ENCODE results near the gene LCLAT1. TPM values are rescaled to one million over a fixed set of nuclear protein-coding genes. Genes with fewer than 3 reads are reported as not detected.

The LCLAT1 gene
- polyA plus RNA-seq, 1 of the 3 experiments (the other 2 are of a cell fraction) = 6.9 TPM

- ChIA-PET CTCF (interaction anchor here (1.1 kb wide), 1 partner anchor 165 kb away, joined by 4 read pairs; no protein-coding TSS in a partner anchor), POLR2A (interaction anchor here (0.7 kb wide), 1 partner anchor 23 kb away, joined by 3 read pairs; no protein-coding TSS in a partner anchor)
- Histone ChIP-seq H3K9me2 (no peaks in the 10 kb centered on the region), H4K20me1 (ENCODE audit: insufficient read depth) (no peaks in the 10 kb centered on the region), H3K27me3 (ENCODE audit: insufficient read depth) (no peaks in the 10 kb centered on the region), H3K9me3 (no peaks in the 10 kb centered on the region), H3K27ac (ENCODE audit: low read depth in 2 of 2, low read length in 1 of 2) (no peak overlapping the region), H3K4me3 (ENCODE audit: low read depth in 2 of 2, low read length in 1 of 2) (no peak overlapping the region), H3K36me3 (replicated peaks in 1 of 2; ENCODE audit: control insufficient read depth in 1 of 2, insufficient read depth in 2 of 2, low read length in 1 of 2) (no peaks in the 10 kb centered on the region), H3K9ac (no peak overlapping the region), H3K4me2 (no peak overlapping the region), H3F3A (replicated peaks; ENCODE audit: insufficient read depth) (peaks cover 4% of the 10 kb centered on the region), H3K79me2 (ENCODE audit: insufficient read depth) (no peaks in the 10 kb centered on the region), H2AFZ (ENCODE audit: low read depth) (no peak overlapping the region), H3K4me1 (ENCODE audit: control insufficient read depth in 1 of 2, insufficient read depth in 2 of 2, low read depth in 1 of 2, low read length in 1 of 2) (peaks cover 5 to 15% of the 10 kb centered on the region in 2 experiments; a peak in 2 of 4 replicates)
- TF ChIP-seq SIN3A (IDR thresholded peaks at IDR 0.05; ENCODE audit: borderline replicate concordance, low read depth, low read length) (no peak), GABPA (IDR thresholded peaks at IDR 0.05; ENCODE audit: low read depth) (no peak), RCOR1 (IDR thresholded peaks at IDR 0.05; ENCODE audit: low read length) (no peak), TAF1 (IDR thresholded peaks at IDR 0.05; ENCODE audit: borderline replicate concordance, low read depth, low read length) (no peak), SMC3 (IDR thresholded peaks at IDR 0.05; ENCODE audit: low read depth, low read length) (no peak)
- WGBS (ENCODE audit: low lambda C conversion rate) = 72% methylated on average over 12 of the region's 12 CpGs
- no peak for DNase-seq
These were observed 42.5 kb upstream of the LCLAT1 start for GRCh38 chr2:30404319-30405259.

- ChIA-PET CTCF (interaction anchor here (1.1 kb wide), 1 partner anchor 166 kb away, joined by 4 read pairs; no protein-coding TSS in a partner anchor), POLR2A (no interaction called here)
- H3F3A ChIP-seq (replicated peaks; ENCODE audit: insufficient read depth) = peaks cover 4% of the 10 kb centered on the region
- H3K9ac ChIP-seq = no peak overlapping the region
- H3K27me3 ChIP-seq (ENCODE audit: insufficient read depth) = no peaks in the 10 kb centered on the region
- no peaks in the 10 kb centered on the region for H3K9me3 ChIP-seq
- no peak overlapping the region for H3K4me3 ChIP-seq (ENCODE audit: low read depth in 2 of 2, low read length in 1 of 2)
- WGBS (ENCODE audit: low lambda C conversion rate) = 15% methylated on average over 1 of the region's 1 CpG
- peaks cover 5 to 17% of the 10 kb centered on the region in 2 experiments; a peak in 2 of 4 replicates for H3K4me1 ChIP-seq (ENCODE audit: control insufficient read depth in 1 of 2, insufficient read depth in 2 of 2, low read depth in 1 of 2, low read length in 1 of 2)
- H3K4me2 ChIP-seq = no peak overlapping the region
- H4K20me1 ChIP-seq (ENCODE audit: insufficient read depth) = no peaks in the 10 kb centered on the region
- no peaks in the 10 kb centered on the region for H3K9me2 ChIP-seq
- no peak for DNase-seq
- H3K36me3 ChIP-seq (replicated peaks in 1 of 2; ENCODE audit: control insufficient read depth in 1 of 2, insufficient read depth in 2 of 2, low read length in 1 of 2) = no peaks in the 10 kb centered on the region
- no peaks in the 10 kb centered on the region for H3K79me2 ChIP-seq (ENCODE audit: insufficient read depth)
- H3K27ac ChIP-seq (ENCODE audit: low read depth in 2 of 2, low read length in 1 of 2) = no peak overlapping the region
- no peak overlapping the region for H2AFZ ChIP-seq (ENCODE audit: low read depth)
- TF ChIP-seq USF1 (IDR thresholded peaks at IDR 0.05; ENCODE audit: borderline replicate concordance, low read depth) = no peak
- TF ChIP-seq FOXM1 (IDR thresholded peaks at IDR 0.05; ENCODE audit: low read depth) = no peak
- no peak for TF ChIP-seq TEAD4 (IDR thresholded peaks at IDR 0.05; ENCODE audit: borderline replicate concordance, insufficient read depth)
- TF ChIP-seq, protein P1, sequence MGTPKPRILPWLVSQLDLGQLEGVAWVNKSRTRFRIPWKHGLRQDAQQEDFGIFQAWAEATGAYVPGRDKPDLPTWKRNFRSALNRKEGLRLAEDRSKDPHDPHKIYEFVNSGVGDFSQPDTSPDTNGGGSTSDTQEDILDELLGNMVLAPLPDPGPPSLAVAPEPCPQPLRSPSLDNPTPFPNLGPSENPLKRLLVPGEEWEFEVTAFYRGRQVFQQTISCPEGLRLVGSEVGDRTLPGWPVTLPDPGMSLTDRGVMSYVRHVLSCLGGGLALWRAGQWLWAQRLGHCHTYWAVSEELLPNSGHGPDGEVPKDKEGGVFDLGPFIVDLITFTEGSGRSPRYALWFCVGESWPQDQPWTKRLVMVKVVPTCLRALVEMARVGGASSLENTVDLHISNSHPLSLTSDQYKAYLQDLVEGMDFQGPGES (IDR thresholded peaks at IDR 0.05; ENCODE audit: low read depth, low read length) = no peak
- TF ChIP-seq TCF12 (IDR thresholded peaks at IDR 0.05) = no peak
- TF ChIP-seq ZBTB33 (IDR thresholded peaks at IDR 0.05; ENCODE audit: borderline replicate concordance, low read depth) = no peak
- TF ChIP-seq, protein P2, sequence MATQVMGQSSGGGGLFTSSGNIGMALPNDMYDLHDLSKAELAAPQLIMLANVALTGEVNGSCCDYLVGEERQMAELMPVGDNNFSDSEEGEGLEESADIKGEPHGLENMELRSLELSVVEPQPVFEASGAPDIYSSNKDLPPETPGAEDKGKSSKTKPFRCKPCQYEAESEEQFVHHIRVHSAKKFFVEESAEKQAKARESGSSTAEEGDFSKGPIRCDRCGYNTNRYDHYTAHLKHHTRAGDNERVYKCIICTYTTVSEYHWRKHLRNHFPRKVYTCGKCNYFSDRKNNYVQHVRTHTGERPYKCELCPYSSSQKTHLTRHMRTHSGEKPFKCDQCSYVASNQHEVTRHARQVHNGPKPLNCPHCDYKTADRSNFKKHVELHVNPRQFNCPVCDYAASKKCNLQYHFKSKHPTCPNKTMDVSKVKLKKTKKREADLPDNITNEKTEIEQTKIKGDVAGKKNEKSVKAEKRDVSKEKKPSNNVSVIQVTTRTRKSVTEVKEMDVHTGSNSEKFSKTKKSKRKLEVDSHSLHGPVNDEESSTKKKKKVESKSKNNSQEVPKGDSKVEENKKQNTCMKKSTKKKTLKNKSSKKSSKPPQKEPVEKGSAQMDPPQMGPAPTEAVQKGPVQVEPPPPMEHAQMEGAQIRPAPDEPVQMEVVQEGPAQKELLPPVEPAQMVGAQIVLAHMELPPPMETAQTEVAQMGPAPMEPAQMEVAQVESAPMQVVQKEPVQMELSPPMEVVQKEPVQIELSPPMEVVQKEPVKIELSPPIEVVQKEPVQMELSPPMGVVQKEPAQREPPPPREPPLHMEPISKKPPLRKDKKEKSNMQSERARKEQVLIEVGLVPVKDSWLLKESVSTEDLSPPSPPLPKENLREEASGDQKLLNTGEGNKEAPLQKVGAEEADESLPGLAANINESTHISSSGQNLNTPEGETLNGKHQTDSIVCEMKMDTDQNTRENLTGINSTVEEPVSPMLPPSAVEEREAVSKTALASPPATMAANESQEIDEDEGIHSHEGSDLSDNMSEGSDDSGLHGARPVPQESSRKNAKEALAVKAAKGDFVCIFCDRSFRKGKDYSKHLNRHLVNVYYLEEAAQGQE (IDR thresholded peaks at IDR 0.05; ENCODE audit: low read depth, low read length) = no peak
- TF ChIP-seq RXRA (IDR thresholded peaks at IDR 0.05; ENCODE audit: borderline replicate concordance, low read depth) = no peak
- no peak for TF ChIP-seq EZH2phosphoT487 (IDR thresholded peaks at IDR 0.05; ENCODE audit: borderline replicate concordance, low read depth)
- no peak for TF ChIP-seq PBX3 (IDR thresholded peaks at IDR 0.05)
- no peak for TF ChIP-seq FOXJ3 (CRISPR knock-in tag; IDR thresholded peaks at IDR 0.05)
- no peak for TF ChIP-seq SMC3 (IDR thresholded peaks at IDR 0.05; ENCODE audit: low read depth, low read length)
- TF ChIP-seq NFIC (IDR thresholded peaks at IDR 0.05; ENCODE audit: borderline replicate concordance) = no peak
These were observed 41.8 kb upstream of the LCLAT1 start for GRCh38 chr2:30405260-30405605.
